ENCODE results near the gene LYST.
"Not testable (repeated sequence)": the region's sequence is repeated elsewhere in the genome, so short reads cannot be mapped to it uniquely, and the experiment has no call there.

Gene LYST

DNA sequence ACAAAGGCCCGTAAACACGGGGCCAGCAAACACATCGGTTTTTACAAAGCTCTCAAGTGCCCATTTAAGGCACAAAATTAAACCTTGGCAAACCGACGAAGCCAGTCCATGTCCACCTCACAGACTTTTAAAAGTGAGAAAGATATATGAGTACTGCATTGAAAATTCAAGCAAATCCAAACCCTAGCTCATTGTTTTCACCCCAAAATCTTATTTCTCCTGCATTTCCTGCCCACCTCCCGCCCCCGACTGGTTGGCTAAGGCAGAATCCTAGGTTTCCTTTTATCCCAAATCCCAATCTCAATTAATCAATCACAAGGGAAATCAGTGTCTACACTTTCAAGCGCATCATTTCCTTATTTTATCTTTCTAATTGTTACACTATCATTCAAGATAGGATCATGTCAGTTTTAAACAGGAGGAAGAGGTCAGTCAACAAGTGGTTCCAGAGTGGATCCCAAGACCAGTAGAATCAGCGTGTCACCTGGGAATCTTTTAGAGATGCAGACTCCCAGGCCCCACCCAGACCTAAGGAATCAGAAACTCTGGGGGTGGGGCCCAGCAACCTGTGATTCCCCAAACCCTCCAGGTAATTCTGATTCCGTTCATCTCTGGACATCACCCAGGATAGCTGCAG, 215.4 kb downstream of the LYST start:
- DNase-seq (ENCODE audit: low spot score) = no peak

DNA sequence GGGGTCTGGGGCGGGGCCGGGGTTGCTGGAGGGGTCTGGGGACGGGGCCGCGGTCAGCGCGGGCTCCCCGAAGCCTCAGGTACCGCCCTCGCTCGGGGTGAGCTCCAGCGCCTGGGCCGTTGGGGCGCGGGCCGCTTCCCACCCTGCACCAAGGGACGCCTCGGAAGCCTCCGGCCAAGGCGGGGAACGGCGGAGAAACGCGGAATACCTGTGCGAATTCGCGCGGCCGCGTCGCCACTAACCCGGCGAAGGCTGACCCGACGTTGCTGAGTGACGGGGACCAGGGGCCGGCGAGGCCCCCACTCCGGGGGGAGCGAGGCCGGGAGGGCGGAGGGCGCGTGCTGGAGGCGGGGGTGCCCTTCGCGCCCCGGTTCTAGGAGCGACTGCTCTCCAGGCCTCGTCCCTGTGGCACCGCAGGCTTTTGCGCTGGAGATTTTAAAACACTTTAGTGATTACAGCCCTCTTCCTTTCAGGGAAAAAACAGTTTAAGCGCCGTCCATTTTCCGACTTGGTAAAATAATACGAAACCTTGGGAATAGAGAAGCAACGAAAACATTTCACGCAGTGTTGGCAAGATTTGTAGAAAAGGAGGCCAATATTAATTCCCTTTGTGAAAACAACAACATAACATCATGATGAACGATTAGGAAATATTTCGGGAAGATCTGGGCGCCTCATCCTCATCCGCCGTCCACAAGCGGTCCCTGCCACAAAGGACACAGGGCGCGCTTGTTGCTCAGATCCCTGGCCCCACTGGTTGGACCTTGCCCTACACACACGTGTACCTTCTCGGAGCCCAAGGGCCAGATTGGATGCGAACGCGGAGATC, 216.2 kb downstream of the LYST start:
- DNase-seq (ENCODE audit: low spot score) = no peak

DNA sequence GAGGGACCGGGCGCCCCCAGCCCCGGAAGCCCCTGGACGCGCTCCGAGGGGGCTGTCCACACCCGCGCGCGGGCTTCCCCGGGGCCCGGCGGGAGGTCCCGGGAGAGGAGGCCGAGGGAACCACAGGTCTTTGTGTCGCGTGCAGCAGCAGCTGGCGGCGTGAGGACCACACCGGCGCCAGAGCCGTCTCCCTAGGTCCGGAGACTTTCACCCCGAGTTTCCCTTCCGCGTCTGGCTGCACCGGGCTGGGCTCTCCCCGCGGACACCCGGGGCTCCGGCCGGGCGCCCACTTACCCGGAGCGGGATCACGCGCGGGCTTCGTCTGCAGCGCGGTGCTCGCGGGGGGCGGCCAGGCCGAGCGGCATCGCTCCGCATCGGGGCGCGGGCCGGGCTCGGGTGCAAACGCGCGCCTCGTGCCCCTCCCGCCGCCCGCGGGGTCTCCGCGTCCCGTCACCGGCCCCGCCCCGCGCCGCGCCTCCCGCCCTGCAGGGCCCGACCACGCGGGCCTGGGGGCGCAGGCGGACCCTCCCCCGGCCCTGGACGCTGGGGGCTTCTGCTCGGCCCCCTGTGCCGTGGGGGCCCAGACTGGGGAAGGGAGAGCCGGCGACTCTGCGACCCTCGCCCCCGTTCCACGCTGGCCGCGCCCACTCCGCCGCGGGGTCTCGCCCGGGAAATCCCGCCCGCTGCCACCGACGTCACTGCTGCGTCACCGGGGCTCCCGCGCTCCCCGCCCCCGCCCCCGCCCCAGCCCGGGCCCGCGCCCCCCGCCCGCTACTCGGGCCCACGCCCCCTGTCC, 217.1 kb downstream of the LYST start, which contains the start of gene GNG4:
Gene GNG4 (minus strand): TSS at position 417 of the 796 bp plus-strand sequence. CDS start 65,946 bp downstream, outside the sequence.
- DNase-seq (ENCODE audit: low spot score) = no peak

DNA sequence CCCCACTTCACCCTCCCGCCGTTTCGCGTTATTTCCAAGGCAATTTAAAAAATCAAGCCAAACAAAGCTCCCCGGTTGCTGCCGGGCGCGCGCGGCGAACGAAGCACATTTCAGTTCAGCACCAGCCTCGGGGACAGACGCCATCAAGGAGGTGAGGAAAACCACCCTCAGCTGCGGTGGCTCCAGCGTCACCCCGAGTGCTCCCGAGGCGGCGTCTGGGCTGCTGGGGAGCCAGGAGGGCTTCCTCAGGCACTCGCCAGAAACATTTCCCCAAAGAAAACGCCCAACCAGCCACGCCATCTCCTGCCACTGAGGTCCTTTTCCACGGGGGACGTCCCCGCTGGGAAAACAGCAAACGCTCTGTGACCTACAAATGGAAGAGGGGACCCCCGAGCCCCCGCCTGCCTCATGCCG, 217.7 kb downstream of the LYST start:
- DNase-seq (ENCODE audit: low spot score) = no peak

GRCh38 chr1:235648407-235648907, 218.2 kb downstream of the LYST start:
- no peak for DNase-seq (ENCODE audit: low spot score)

DNA sequence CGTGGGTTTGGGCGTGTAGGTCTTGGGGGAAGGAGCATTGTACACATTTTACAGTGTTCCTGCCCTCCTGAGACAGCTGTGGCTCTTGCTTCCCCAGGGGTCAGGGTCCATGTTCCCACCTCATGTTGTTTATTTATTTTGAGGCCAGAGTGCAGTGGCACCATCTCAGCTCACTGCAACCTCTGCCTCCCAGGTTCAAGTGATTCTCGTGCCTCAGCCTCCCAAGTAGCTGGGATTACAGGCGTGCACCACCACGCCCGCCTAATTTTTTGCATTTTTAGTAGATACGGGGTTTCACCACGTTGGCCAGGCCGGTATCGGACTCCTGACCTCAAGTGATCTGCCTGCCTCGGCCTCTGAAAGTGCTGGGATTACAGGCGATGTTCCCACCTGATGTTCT, 219.2 kb downstream of the LYST start:
- not testable (repeated sequence) for DNase-seq (ENCODE audit: low spot score)

GRCh38 chr1:235646463-235646862, 220.2 kb downstream of the LYST start:
- DNase-seq (ENCODE audit: low spot score) = no peak

DNA sequence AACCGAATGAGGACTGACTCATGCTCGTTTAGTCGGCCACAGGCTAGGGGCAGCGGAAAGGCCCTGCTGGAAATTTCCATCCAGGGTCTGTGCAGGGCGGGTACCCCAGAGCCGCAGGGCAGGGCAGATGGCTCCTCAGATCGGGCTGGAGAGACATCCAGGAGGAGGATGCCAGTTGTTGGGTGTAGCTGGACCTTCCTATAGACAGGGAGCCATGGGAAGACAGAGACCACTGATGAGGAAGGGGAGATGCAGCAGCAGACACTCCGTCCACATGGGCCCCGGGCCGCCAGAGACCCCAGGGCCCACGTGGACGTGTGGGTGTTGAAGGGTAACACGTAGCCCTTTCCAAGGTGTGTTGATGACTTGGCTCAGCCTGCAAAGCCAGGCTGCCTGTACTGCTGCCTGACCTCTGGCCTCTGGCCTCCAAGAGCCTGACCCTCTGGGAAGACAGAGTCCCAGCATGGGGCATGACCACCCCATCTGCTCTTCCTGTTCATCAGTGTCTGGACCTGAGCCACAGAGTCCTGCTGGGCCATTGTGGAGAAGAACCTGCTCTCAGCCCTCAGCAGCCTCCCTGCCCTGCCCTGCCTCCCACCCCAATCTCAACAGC, 221.9 kb downstream of the LYST start:
- no peak for DNase-seq (ENCODE audit: low spot score)

DNA sequence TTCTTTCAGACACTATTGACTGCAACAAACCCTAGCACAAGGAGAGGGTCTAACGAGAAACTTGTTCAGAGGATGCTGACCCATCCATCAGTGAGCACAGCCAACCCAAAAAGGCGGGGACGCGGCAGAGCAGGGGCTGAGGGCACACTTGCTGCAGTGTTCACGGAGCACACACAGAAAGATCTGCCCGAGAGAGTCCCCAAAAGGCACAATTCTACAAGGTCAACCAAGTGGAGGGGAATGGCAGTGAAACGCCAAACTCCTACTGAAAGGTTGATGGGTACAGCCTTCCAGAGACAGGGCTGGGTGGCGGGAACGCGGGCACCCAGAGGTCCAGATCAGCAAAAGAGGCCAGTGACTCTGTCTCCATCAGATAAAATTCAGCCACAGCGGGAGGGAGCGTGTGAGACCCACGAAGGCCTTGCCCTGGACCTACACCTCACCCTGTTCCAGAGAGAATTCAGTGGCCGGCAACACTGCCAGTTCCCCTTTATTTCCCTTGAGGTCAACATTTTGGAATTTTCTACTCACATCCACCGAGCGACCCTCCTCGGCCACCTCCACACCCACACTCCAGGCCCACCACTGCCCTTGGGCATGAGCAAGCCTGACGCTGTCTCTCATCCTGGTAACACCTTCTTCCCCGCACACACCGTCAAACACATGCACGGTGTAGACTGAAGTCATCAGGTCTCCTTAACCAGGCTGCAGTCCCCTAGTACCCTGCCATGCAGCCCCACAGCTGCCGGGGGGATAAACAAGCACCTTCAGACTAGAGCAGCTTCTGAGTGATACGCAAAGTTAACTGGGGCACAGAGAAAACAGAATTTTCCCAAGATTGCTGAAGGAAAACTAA, 222.6 kb downstream of the LYST start:
- no peak for DNase-seq (ENCODE audit: low spot score)

DNA sequence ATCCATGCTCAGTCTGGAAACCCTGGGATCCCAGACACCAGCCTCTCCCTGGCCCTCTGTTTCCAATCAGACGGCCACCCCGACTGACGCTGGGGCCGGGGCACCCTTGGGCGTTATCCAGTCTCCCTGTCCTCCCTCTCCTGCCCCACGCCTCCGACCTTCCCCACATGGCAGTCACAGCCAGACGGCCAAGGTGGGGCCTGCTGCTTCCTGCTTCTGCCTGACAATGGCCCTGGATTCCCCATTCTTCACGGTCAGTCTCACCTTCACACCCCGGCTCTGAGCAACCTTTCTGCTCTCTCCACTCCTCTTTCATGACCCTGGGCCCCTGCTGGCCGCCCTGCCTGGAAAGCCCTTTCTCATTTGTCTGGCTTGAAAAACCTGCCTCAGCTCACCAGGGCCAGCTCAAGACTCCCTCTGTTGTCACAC, 223.7 kb downstream of the LYST start:
- DNase-seq (ENCODE audit: low spot score) = no peak

DNA sequence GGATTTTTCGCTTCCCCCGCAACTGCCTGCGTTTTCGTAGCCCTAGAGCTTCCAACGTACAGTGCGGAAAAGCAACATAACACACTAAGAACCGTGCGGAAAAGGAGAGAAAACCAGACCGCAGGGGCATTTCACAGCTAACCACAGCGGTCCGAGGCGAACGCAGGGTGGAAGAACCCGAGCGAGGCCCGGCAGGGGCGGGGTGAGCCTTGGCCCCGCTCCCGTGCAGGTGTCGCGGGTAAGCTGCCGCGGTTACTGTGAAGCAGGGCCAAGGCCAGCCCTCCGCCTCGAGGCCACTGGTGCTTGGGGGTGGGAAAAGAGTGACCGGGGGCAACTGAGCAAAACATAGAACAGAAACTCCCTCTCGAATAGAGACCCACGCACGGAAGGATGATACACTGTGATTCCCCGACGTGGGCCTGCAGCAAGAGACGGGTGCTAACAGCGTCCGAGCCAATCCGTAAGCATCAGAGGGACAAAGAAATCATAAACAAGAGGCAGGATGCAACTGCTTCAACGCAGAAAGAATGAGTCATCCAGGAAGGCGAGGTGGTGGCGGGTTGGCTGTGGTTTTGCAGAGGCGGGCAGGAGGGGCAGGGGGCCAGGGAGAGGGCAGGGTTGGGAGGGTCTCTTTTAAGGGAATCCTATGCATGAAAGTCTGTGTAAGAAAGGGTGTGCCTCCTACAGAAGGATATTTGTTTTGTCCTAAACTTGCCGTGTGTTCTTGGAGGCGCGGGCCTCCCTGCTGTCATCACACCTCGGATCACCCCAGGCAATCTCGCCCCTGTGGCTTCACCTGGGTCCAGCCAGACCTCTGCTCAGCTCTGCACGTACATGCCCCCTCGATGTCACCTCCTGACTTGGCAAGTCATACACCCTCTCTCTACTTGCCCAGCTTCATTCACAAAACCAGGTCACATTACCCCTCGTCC, 224.4 kb downstream of the LYST start:
- DNase-seq (ENCODE audit: low spot score) = no peak

DNA sequence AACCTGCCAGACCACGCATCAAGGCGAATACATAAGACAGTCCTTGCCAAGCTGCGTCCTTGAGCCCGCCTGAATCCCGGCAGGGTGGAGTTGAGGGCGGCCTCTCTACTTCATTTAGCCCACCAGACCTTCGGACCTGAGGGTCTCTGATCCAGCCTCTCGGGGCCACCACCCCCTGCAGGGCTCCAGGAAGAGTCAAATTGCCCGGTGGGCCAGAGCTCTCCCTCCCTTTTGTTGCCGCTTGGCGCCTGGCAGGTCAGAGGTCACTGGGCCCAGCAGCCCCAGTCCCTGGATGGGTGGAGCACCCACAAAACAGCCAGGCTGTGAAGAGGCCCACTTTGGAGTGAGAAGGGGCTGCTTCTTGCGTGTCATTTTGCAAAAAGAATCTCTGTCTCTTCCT, 226.1 kb downstream of the LYST start:
- DNase-seq (ENCODE audit: low spot score) = no peak

GRCh38 chr1:235639226-235640205, 227.2 kb downstream of the LYST start:
- no peak for DNase-seq (ENCODE audit: low spot score)

GRCh38 chr1:235638612-235639011, 228.1 kb downstream of the LYST start:
- not testable (repeated sequence) for DNase-seq (ENCODE audit: low spot score)

DNA sequence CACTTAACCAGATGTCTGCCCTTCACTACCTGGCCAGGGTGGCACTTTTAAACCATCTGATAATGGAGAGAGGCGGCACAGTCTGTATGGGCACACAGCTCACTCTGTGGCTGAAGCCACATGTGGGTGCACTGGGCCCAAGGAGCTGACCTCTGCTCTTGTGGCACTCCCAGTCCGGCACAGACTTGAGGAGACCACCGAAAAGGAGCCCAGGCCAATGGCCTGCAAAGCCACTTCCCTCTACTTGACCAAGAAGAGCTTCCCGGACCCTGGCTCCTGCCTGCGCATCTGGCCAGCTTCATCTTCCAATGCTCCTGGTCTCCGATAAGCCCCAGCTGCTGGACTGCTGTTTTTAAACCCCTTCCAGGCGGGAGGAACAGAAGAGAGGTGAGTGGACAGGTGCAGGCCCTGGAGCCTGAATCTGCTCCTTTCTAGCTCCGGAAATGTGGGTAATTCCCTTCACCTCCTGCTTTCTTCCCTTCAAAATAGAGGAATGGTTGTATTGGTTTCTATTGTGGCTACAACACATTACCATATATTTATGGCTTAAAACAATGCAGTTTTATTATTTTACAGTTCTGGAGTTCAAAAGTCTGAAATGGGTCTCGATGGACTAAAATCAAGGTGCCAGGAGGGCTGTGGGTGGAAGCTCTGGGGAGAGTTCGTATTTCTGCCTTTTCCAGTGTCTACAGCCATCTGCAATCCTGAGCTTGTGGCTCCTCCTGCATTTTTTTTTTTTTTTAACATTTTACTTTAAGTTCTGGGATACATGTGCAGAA, 228.8 kb downstream of the LYST start:
- DNase-seq (ENCODE audit: low spot score) = no peak

DNA sequence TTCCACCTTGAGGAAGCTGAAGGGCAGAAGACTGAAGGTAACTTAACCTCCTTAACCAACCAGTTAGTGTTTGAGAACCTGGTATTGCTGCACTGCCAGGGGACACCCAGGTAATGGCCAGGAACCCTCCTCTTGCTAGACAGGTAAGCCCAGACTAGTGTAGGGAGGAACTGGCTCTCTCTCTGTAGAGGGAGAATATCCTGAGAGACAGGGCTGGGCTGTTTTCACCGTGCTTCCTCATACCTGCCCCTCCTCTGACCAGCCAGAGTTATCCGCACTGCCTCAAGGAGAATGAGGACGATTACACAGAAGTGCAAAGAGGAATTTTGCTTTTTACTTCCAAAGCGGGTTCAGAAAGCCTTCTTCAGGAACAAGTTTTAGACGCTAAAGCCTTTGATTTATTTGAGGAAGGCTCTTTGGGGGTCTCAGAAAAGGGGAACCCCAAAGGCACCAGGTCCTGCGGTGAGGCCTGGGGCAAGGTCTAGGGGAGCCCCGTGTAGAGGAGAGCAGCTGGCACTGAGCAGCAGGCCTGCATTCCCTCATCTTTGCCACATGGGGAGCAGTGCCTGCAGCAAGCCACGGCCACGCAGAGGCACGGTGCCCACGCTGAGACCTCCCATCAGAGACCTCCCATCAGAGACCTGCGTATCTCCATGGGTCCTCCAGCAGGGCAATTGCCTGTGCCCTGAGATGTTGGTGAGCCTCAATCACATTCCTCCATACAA, 230.6 kb downstream of the LYST start:
- no peak for DNase-seq (ENCODE audit: low spot score)
